ENCODE measurements around the gene CSMD2. TPM values are rescaled to one million over a fixed set of nuclear protein-coding genes. Genes with fewer than 3 reads are reported as not detected.

CSMD2 gene
- total and polyA plus RNA-seq, 2 of the 8 experiments (the other 6 are each of a cell fraction or from before 2014, with no cell fraction given), result 7.0 to 14.7 TPM

DNA sequence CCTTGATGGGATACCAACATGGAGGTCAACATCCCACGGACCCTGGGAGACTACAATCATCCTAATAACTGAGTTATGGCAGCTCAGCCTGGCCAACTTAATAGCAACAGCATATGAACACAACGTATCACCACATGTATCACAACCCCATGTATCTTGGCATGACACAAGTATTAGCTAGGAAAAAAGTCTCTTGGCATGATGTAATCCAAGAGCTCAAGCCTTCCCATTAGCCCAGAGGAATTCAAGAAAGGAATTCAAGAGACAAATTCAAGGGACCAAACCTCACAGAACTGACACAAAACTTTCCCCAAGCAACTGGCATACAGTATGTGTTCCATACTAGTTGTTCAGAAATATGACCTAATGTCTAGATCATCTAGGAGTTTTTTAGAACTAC lies 402.1 kb downstream of the CSMD2 start:
- Histone ChIP-seq H2BK15ac (ENCODE audit: low read length) (no peak overlapping the region), H3K27me3 (replicated peaks in 1 of 4; ENCODE audit: control insufficient read depth in 3 of 4, extremely low read depth in 1 of 4, insufficient read depth in 3 of 4, low read length in 3 of 4) (no peaks in the 10 kb centered on the region), H3K18ac (ENCODE audit: extremely low read depth, low read length) (no peak overlapping the region), H3K4me1 (replicated peaks in 1 of 4; ENCODE audit: control insufficient read depth in 3 of 4, insufficient read depth in 4 of 4, low read length in 3 of 4) (no peaks in the 10 kb centered on the region), H2BK12ac (ENCODE audit: low read depth, low read length) (no peak overlapping the region), H2BK120ac (replicated peaks; ENCODE audit: low read depth, low read length) (no peak overlapping the region), H2BK20ac (ENCODE audit: low read length) (no peak overlapping the region), H3K4ac (replicated peaks; ENCODE audit: insufficient read length, low read depth, low read length) (no peak overlapping the region), H4K5ac (ENCODE audit: insufficient read length, low read depth, low read length) (no peak overlapping the region), H2AK5ac (ENCODE audit: low read depth, low read length) (no peak overlapping the region), H2AFZ (ENCODE audit: low read length) (no peak overlapping the region), H2BK5ac (ENCODE audit: low read depth, low read length) (no peak overlapping the region), H4K20me1 (replicated peaks in 1 of 2; ENCODE audit: control insufficient read depth in 1 of 2, insufficient read depth in 2 of 2, low read length in 2 of 2) (no peaks in the 10 kb centered on the region), H3K79me1 (ENCODE audit: low read depth, low read length) (no peaks in the 10 kb centered on the region), H3K14ac (ENCODE audit: insufficient read length) (no peak overlapping the region), H3K4me2 (ENCODE audit: insufficient read depth in 1 of 2, low read depth in 2 of 2, low read length in 2 of 2) (no peak overlapping the region), H4K8ac (ENCODE audit: extremely low read depth, insufficient read depth, low read length) (no peak overlapping the region), H4K91ac (replicated peaks; ENCODE audit: insufficient read length, low read length) (no peak overlapping the region), H3K23me2 (ENCODE audit: low read depth, low read length) (no peaks in the 10 kb centered on the region), H3K36me3 (ENCODE audit: control insufficient read depth in 2 of 4, insufficient read depth in 4 of 4, low read length in 3 of 4) (no peaks in the 10 kb centered on the region), H3K9ac (replicated peaks in 1 of 4; ENCODE audit: extremely low read depth in 1 of 4, low read depth in 3 of 4, low read length in 3 of 4) (no peak overlapping the region; a peak in 1 of 7 replicates), H3K4me3 (ENCODE audit: extremely low read depth in 1 of 4, insufficient read depth in 2 of 4, low read depth in 3 of 4, low read length in 4 of 4) (no peak overlapping the region), H3K79me2 (ENCODE audit: control insufficient read depth in 1 of 2, insufficient read depth in 2 of 2, low read length in 2 of 2) (no peaks in the 10 kb centered on the region), H3K23ac (ENCODE audit: insufficient read length) (no peak overlapping the region), H3K27ac (ENCODE audit: low read depth, low read length) (no peak overlapping the region), H3K56ac (replicated peaks; ENCODE audit: insufficient read length, low read depth, low read length) (no peak overlapping the region), H3K9me3 (ENCODE audit: insufficient read depth in 2 of 2, low read depth in 1 of 2, low read length in 1 of 2) (no peaks in the 10 kb centered on the region)
- FAIRE-seq (no peak), DNase-seq (ENCODE audit: low read depth in 1 of 2, low spot score in 2 of 2) (no peak)
- 85% methylated on average over 2 of the region's 2 CpGs; no CpG with 5 or more reads in 1 of the 2 experiments for WGBS, 2 experiments (ENCODE audit: extremely low coverage in 1 of 2, insufficient coverage in 1 of 2, insufficient read length in 1 of 2, insufficient replicate concordance in 2 of 2, low coverage in 1 of 2, low lambda C conversion rate in 2 of 2, missing lambda C conversion rate in 1 of 2)
- TF ChIP-seq USF2 (IDR thresholded peaks at IDR 0.05; ENCODE audit: low read length) (no peak), POLR2A (IDR thresholded peaks at IDR 0.05; ENCODE audit: control extremely low read depth in 1 of 2, low read depth in 2 of 2, low read length in 2 of 2) (no peak), GTF2F1 (IDR thresholded peaks at IDR 0.05; ENCODE audit: borderline replicate concordance, low read depth, low read length) (no peak), TAF1 (IDR thresholded peaks at IDR 0.05; ENCODE audit: low read depth, low read length) (no peak), CBX8 (IDR thresholded peaks at IDR 0.05; ENCODE audit: borderline replicate concordance, low read depth, low read length) (no peak)
- ChIA-PET POLR2A (ENCODE audit: partially characterized antibody) (no interaction called here), CTCF (ENCODE audit: partially characterized antibody) (no interaction called here)
